Ureter (tissue), 1 donor: ENCODE measurements around the gene APBB1IP. TPM values are rescaled to one million over a fixed set of nuclear protein-coding genes. Genes with fewer than 3 reads are reported as not detected.
"Not testable (repeated sequence)": the region's sequence is repeated elsewhere in the genome, so short reads cannot be mapped to it uniquely, and the experiment has no call there.

Source experiments
- DNase-seq: peaks from one replicate; pipeline ENCODE4 v3.0.0-alpha.2; 2020; ENCODE audit warnings: low spot score
- total RNA-seq: library from RNA; stranded (reverse); gene quantifications from one replicate; pipeline ENCODE4 v1.2.4, GENCODE V29; 2023
- donor health status: DM: yes; HTN: yes; CAD: no.

Gene APBB1IP
- total RNA-seq, 1 donor from 2014 or later = 8.0 TPM

DNA sequence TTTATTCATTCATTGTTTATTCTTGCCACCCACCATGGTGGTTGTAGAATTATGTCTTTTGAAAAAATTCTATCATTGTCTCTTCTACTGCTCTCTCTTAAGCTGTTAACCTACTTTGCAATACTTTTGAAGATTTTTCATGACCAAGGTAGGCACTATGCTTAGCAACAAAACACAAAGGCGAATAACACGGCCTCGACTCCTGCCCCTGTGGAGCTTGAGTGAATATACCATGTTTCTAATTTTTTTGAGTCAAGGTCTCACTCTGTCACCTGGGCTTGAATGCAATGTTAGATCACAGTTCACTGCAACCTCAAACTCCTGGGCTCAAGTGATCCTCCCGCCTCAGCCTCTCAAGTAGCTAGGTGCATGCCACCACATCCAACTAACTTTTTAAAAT, 39.4 kb downstream of the APBB1IP start:
- DNase-seq = no peak

DNA sequence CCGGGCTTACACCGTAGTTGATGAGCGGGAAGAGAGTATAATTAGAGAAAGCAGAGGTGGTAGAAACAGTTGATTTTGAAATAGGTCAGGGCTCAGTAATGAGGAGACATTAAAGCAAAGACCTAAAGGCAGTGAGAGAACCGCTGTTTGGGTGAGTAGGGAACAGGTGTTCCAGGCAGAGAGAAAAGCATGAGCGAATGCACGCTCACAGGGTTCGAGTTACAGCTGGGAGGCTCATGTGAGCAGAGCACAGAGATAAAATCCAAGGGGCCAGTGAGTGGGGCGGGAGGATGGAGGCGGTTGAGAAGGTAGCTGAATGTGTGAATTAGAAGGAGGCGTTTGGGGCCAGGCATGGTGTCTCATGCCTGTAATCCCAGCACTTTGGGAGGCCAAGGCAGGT, 39.9 kb downstream of the APBB1IP start:
- no peak for DNase-seq

DNA sequence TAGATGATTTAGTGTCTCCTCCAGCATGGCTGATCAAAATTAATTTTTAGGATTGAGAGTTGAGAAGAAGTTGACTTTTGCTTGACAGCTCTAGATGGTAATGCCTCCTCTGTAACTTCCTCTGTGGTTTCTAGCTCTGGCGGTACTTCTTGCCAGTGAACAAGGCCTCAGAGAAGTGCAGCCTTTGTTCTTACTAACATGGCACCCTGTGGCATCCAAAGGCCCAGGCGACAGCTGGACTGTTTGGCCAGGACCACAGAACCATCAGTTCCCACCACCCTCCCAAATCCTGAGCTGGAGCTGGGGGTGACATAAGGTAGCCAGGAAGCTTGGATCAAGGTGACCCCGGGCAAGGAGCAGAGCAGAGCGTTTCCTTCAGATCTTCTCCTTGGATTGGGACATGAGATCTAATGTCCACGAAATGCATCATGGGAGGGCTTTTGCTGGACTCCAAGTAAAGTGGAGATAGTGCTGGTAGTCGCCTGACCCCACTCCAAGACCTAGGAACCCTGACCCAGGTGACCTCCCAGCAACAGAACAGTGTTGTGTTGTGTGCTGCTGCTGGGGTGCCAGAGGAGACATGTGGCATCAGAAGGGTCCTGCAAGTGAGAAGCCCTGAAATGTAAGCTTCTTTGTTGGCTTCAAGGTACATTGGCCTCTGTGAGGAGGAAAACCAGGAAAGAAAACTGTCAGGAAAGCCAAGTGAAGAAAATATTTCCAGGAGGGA, 41.8 kb downstream of the APBB1IP start:
- DNase-seq = no peak

DNA sequence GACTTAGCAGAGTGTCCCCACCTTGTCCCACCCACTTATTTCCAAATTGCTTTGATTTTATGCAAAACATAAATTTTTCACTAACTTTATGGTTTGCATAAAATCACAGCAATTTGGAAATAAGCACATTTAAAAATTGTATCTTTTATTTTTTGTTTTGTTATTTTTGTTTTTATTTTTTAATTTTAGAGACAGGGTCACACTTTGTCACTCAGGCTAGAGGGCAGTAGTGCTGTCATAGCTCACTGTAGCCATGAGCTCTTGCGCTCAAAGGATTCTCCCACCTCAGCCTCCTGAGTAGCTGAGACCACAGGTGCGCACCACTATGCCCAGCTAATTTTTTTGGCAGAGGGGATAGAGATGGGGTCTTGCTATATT, 43.2 kb downstream of the APBB1IP start:
- no peak for DNase-seq

DNA sequence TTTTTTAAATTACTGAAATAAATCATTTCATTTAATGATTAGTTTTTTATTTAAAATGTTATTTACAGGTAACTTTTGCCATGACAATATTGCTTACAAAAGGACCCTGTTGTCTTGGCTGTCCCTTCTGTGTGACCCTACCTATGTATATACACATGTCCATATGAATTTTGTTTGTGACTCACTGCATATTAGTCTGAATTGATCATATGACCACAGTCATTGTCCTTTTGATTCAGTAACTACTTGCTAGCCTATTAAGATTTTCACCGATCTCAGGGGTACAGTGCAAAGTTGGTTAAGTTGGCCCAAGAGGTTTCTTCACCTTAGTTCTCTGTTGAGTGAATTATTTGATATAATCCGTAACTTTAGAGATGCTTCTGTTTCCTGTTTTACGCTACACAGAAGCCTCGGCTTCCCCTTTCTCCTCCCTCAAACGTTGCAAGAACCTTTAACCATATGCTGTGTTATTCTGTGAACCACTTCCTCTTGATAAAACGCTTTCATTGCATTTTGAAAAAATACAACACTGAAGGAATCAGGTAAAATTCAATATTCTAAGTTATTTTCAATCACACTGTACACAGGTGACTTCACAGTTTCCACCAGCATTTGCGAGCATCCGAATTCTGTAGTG, 43.9 kb downstream of the APBB1IP start:
- DNase-seq = no peak

DNA sequence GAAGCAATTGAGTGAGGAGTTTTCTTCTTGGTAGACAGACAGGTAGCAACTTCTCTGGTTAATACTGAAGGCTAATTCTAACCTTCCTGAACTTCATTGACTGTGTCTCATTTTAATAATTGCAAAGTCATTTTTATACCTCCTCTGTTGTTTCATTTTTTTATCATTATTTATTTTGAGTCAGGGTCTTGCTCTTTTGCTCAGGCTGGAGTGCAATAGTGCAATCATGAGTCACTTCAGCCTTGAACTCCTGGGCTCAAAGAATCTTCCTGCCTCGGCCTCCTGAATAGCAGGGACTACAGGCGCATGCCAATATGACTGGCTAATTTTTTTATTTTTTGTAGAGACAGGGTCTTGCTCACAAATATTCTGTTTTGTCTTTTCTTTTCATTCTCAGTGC, 45.4 kb downstream of the APBB1IP start:
- no peak for DNase-seq

DNA sequence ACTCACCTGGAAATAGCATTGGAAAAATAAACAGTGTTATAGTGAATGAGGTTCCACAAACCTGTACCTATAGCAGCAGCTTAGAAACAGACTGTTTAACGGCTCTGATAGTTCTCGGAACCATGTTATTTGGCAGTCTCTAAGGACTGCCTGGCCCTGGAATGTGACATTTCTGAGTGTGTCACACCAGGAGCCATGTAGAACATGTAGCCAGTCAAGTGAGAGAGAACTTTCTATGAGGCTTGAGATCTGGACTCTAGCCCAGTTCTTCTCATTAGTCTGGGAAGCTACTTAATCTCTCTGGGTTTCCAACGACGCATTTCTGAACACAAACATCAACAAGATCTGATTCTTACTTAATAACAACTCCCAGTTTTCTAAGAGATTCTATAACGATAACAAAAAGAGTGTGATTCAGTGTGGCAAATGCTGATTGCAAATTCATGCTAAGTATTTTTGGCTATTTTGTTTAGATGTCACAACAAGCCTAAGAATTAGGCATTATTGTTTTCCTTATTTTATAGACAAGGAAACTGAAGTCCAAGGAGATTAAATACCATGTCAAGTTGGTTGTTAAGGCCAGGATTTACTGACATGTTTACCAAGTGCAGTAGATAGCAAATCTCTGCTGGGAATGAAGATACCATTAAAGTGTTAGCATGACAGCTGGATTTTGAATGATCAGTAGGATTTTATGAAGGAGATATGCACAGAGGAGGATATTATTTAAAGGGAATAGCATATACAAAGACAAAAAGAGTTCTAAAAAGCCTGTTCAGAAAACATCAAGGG, 47.2 kb downstream of the APBB1IP start:
- no peak for DNase-seq

DNA sequence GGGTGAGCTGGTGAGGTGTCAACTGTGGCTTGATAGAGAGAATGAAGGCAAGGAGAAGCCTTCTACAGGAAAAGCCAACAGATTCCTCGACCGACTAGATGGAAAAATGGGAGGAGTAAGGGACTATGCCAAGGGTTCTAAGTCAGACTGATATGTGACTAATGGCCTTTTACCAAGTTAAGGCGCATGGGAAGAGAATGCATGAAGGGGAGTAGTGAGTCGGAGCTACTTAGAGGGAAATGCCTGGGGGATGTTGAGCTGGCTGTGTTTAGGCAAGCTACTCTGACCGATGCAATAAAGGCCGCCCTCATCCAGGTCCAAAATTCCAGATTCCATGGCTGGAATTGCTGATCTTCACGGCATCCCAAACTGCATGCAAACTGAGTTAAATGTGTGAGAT, 48.2 kb downstream of the APBB1IP start:
- DNase-seq = no peak

DNA sequence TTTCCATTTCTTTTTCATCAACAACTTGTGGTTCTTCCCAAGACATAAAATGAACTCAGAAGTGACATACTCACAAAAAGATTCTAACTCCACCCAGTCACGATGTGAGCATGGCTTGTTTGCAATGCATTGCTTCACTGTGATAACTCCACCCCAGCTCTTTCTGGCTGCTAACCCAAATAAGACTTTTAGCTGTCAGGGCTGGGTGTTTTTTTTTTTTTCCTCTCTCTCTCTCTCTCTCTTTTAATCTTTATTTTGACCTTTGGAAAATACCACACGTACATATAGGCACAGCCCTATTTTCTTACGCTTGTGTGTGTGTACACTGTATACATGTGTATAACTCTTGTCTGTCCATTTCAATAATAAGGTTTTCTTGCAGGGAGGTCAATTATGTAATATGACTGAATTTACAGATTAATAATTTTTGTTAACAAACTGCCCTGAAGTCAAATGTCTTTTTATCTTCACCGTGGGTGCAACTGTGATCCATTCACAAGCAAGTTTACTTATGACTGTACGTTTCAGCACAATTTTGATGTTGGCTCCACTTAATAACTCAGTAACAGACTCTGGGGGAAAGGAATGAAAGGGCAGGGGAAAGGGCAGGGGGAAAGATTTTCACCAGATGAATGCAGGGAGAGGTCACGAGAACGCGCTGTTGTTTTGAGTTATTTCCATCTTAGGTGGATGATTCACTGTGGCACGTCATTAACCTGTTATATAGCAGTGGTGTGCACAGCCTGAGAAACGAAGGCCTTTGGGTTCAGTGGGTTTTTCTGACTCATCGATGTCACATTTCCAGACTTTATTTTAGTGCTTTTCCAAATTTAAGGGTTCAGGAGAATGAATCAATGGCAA, 49.1 kb downstream of the APBB1IP start:
- peak; percentile 45 for DNase-seq

DNA sequence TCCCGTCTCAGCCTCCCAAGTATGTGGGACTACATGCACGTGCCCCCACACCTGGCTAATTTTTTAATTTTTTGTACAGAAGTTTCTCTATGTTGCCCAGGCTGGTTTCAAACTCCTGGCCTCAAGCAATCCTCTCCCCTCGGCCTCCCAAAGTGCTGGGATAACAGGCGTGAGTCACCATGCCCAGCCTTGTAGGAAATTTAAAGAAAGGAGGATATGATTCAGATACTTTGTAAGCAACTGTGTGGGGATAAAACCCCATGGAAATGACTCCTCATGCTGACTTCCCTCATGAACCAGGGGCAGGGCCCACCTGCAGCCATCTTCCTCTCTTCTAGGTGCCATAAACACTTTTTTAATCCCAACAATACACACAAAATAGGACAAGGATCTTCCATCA, 50.2 kb downstream of the APBB1IP start:
- no peak for DNase-seq

DNA sequence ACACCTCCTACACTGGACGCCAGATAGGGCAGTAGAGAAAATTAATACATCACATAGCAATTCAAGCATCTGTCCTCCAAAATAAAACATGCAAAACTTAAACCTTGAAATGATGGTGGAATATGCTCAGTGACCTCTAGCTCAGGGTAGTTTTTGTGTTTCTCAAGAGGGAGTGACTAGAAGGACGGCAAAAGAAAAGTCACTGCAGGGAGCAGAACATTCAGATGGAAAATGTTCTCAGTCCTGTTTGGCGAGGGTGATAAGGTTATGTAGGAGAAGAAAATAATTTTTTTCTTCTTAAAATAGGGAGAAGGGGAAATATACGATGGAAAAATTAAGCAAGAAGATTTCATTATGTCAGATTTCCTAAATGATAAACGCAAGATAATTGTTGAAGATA, 50.9 kb downstream of the APBB1IP start:
- no peak for DNase-seq

DNA sequence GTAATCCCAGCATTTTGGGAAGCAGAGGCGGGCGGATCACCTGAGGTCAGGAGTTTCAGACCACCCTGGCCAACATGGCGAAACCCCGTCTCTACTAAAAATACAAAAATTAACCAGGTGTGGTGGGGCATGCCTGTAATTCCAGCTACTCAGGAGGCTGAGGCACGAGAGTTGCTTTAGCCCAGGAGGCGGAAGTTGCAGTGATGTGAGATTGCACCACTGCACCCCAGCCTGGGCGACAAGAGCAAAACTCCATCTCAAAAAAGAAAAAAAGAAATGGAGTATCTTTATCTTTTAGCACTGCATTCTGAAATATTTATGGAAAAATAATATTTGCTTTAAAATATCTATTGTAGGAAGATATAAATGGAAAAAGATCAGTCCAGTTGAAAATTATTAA, 52.2 kb downstream of the APBB1IP start:
- DNase-seq = not testable (repeated sequence)

DNA sequence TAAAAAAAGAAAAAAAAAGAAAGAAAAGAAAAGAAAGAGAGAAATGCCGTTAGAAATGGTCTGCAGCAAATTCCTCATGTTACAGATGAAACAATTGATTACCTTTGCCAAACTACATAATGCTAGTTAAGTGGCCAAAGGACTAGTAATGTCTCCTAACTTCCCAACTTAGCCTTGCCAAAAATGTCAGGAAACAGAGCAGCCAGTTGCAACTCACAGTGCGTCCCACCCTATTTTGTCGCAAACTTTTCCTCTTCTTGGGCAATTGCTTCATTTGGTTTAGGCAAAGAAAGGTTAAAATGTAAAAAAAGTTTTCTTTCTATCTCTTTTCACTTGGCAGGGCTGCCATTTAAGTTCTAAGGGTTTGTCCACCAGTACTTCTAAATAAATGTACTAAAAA, 53.1 kb downstream of the APBB1IP start:
- no peak for DNase-seq

DNA sequence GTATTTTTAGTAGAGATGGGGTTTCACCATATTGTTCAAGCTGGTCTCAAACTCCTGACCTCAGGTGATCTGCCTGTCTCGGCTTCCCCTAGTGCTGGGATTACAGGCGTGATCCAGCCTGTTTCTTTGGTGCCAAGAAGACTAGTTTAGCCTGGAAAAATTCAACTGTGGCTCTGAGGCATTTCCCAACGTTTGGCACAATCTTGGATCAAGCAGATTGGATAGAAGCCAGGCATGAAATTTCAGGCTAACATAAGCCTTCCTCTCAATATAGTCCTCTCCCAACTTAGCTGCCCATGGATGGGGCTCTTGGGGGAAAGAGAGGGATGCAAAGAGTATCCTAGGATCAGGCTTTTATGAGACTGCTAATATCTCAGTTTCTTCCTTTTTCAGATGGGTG, 53.8 kb downstream of the APBB1IP start:
- no peak for DNase-seq

DNA sequence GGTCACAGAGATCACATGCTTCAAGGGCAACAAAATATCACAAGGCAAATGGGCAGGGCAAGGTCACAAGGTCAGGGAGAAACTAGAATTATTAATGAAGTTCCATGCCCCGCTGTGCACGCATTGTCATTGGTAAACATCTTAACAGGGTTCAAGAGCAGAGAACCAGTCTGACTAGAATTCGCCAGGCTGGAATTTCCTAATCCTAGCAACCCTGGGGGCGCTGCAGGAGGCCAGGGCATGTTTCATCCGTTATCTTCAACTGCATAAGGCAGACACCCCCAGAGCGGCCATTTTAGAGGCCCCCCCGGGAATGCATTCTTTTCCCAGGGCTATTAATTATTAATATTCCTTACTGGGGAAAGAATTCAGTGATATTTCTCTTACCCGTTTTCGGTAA, 54.6 kb downstream of the APBB1IP start:
- not testable (repeated sequence) for DNase-seq

DNA sequence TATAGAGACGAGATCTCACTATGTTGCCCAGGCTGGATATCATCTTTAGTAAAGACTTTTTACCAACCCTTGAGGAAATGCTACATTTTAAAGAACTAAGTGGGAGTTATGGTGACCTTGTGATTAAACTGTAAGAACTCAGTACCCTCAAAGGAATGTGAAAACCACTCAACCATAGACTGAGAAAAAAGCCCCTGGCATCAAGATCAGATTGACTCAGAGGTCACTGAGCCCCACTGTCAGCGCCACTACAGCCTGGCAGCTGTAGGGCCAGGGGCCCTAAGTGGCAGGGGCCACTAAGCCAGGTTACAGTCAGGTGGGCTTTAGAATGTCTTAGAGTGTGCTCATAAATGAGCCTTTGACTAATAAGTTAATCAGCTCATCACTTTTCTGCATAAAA, 55.9 kb downstream of the APBB1IP start:
- no peak for DNase-seq

DNA sequence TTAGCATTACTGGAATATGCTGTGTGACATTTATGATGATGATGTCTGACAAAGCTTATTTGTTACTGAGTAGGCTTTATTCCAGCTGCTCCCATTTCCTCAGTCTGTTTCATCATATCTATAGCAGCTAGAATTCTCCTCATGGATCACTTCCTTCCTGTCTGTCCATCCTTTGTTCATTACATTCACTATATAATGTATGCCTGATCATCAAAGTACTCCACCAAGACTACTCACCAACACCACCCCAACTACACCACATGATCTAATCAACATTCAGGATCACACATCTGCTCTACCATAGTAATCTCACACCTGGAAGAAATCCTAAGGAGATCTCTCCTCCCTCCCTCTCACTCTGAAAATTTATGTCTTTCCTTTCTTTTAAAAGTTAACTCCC, 61.3 kb downstream of the APBB1IP start:
- no peak for DNase-seq

DNA sequence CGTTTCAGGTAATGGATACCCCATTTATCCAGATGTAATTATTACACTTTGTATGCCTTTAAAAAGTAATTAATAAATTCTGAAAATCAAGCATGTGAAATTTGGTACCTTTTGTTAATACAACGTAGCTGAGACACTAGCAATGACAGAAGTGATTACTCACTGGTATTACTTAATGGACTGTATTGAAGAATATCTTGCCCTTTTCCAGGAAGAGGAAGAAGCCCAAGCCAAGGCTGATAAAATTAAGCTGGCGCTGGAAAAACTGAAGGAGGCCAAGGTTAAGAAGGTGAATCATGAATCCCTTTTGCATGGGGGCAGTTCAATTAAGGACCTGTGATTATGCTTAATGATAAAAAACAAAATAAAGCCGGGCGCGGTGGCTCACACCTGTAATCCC, 64.8 kb downstream of the APBB1IP start:
- no peak for DNase-seq

DNA sequence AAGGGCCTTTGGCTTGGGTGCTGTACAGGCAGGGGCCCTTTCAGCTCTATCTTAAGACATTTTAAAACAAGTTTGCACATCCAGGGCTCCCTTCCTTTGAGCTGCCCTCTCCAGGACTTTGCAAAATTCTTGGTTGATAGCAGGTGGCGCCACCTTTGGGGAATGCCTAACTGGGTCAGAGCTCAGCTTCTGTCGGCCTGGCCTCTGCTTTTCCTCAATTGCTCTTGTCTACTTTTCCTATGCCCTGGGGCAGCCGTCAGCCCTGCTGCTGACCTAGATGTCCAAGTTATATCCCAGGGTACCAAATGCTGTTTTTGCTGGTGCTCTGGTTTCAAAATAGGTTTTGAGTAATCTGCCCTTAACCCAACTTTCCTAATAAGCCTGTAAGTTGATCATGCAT, 65.8 kb downstream of the APBB1IP start:
- DNase-seq = no peak

DNA sequence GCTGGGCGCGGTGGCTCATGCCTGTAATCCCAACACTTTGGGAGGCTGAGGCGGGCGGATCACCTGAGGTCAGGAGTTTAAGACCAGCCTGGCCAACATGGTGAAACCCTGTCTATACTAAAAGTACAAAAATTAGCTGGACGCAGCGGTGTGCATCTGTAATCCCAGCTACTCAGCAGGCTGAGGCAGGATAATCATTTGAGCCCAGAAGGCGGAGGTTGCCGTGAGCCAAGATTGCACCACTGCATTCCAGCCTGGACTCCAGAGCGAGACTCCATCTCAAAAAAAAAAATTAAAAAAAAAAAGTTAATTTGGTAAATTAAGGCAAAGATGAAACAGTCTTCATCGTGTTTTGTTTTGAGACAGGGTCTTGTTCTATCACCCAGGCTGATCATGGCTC, 66.3 kb downstream of the APBB1IP start:
- not testable (repeated sequence) for DNase-seq

DNA sequence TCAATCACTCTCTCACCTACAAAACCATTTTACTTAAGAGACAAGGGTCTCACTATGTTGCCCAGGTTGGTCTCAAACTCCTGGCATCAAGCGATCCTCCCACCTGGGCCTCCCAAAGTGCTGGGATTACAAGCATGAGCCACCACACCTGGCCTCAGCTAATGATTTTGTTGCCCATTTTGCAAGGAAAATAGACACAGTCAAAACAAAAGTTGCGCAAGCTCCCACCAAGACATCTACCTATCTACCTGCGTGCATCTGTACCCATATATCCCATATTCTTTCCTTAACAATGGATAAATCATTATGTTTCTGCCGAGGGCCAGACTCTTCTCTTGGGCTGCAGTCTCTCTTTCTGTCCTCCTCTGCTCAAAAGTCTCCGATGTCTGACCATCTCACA, 67.3 kb downstream of the APBB1IP start:
- no peak for DNase-seq

DNA sequence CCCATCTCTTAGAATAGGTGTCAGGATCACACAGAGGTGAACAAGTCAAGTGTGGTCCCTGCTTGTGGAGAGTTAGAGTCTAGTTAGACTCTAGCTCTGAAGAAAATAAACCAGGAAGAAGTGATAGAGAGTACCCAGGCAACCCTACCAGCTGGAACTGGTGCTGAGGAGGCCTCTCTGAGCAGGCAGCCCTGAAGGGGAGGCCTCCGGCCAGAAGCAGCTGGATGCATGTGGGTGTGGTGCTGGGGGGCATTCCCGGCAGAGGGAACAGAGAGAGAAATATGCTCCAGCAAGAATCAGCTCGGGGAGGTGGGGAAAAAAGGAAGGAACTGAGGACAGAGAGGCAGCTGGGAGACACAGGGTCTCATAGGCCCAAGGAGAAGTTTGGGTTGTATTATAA, 68.6 kb downstream of the APBB1IP start:
- no peak for DNase-seq
